Retinal pigment epithelial cell (primary cell): ENCODE results near the gene NSD1.

Experiments
- DNase-seq: peaks from one replicate; pipeline ENCODE4 v3.0.0-alpha.2; 2010; ENCODE audit warnings: low read depth
- H3K4me3 ChIP-seq: 2 replicates; pipeline ENCODE4 v1.5.1; 2011; ENCODE audit warnings: mild to moderate bottlenecking, low read length, control low read depth, moderate library complexity
- TF ChIP-seq, protein P1 (sequence below): conservative IDR thresholded peaks from 2 replicates; pipeline ENCODE4 v1.5.1; 2011; ENCODE audit warnings: low read depth, low read length, control low read depth, inconsistent platforms

NSD1 gene

DNA sequence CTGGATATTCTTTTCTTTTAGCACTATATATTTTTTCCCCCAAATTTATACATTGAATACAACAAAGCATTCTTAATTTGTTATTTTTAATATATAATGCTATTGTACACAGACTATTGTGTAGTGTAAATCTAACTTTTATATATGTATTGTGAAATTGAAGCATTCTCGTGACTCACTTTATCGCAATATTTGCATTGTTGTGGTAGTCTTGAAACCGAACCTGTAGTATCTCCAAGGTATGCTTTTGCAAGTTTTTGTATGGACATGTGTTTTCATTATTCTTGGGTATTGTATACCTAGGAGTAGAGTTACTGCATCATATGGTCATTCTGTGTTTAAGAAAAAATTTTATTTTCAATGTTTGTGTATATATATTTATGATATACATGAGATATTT is 49.6 kb downstream of the NSD1 start:
- DNase-seq, result no peak
- TF ChIP-seq, protein P1, sequence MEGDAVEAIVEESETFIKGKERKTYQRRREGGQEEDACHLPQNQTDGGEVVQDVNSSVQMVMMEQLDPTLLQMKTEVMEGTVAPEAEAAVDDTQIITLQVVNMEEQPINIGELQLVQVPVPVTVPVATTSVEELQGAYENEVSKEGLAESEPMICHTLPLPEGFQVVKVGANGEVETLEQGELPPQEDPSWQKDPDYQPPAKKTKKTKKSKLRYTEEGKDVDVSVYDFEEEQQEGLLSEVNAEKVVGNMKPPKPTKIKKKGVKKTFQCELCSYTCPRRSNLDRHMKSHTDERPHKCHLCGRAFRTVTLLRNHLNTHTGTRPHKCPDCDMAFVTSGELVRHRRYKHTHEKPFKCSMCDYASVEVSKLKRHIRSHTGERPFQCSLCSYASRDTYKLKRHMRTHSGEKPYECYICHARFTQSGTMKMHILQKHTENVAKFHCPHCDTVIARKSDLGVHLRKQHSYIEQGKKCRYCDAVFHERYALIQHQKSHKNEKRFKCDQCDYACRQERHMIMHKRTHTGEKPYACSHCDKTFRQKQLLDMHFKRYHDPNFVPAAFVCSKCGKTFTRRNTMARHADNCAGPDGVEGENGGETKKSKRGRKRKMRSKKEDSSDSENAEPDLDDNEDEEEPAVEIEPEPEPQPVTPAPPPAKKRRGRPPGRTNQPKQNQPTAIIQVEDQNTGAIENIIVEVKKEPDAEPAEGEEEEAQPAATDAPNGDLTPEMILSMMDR, result no peak
- no peak overlapping the region for H3K4me3 ChIP-seq

DNA sequence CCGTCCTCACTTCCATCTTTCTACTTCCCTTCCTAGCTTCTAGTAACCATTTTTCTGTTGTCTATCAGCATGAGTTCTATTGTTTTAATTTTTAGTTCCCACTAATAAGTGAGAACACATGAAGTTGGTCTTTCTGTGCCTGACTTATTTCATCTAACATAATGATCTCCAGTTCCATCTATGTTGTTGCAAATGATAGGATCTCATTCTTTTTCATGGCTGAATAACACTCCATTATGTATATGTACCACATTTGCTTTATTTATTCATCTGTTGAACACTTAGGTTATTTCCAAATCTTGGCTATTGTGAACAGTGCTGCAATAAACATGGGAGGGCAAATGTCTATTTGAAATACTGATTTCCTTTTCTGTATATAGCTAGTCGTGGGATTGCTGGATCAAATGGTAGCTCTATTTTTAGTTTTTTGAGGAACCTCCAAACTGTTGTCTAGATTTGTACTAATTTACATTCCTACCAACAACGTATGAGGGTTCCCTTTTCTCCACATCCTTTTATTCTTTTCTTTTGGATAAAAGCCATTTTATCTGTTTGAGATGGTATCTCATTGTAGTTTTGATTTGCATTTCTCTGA is 50.3 kb downstream of the NSD1 start:
- TF ChIP-seq, protein P1, result no peak
- H3K4me3 ChIP-seq, result no peak overlapping the region

DNA sequence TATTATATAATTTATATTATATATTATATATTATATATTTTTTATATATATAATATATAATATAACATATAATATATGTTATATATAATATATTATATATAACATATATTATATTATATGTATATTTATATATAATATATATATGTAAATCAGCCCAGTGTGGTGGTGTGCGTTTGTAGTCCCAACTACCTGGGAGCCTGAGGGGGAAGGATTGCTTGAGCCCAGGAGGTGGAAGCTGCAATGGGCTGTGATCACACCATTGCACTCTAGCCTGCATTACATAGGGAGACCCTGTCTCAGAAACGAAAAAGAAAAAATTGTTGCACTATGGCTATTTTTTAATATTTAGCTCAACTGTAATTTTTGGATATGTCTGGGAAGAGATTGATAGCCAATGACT is 52.4 kb downstream of the NSD1 start:
- no peak for DNase-seq
- no peak overlapping the region for H3K4me3 ChIP-seq
- TF ChIP-seq, protein P1, result no peak

More for the DNA sequence above, 50.3 kb downstream of the NSD1 start:
- no peak for DNase-seq

DNA sequence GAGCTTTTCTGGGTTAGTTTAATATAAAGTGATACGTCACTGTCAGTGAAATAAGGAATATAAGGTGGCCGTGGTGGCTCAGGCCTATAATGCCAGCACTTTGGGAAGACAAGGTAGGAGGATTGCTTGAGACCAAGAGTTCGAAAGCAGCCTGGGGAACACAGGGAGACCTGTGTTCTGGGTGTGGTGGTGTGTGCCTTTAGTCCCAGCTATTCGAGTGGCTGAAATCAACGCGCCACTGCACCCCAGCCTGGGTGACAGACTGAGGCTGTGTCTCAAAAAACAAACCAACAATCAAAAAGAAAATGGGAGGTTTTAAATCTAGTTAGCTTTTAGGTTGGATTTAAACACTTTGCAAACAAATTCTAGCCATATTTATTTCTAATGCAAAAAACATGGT is 53.1 kb downstream of the NSD1 start:
- TF ChIP-seq, protein P1, result no peak
- DNase-seq, result no peak
- H3K4me3 ChIP-seq, result no peak overlapping the region

DNA sequence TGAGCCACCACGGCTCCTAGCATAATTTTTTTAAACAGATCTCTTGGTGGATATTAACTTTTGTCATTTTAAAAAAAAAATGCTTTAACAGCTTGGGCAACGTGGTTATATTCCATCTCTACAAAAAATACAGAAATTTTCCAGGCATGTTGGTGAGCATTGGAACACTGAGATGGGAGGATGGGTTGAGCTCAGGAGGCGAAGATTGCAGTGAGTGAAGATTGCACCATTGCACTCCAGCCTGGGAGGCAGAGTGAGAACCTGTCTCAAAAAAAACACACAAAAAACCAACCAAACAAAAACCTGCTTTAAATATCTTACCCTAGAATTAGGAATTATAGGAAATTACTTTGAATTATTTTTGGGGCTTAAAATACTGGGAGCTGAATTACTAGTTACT is 55.2 kb downstream of the NSD1 start:
- H3K4me3 ChIP-seq, result no peak overlapping the region
- no peak for DNase-seq
- TF ChIP-seq, protein P1, result no peak

DNA sequence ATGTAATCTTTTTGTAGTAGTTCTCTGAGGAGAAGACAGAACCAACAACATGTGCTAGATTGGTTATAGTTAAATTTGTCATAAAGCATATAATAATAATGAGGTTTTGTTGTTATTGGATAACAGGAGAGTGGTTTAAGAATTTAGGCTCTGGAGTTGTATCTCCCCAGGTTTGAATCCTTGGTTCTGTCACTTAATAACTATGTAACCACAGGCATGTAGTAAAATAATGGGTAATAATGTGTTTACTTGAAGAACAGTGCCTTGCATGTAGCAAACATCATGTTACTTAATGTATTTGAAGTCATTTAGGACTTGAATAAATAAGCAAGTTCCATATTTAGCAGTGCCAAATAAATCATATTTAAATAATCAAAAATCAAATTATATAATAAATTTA is 55.8 kb downstream of the NSD1 start:
- TF ChIP-seq, protein P1, result no peak
- no peak for DNase-seq

DNA sequence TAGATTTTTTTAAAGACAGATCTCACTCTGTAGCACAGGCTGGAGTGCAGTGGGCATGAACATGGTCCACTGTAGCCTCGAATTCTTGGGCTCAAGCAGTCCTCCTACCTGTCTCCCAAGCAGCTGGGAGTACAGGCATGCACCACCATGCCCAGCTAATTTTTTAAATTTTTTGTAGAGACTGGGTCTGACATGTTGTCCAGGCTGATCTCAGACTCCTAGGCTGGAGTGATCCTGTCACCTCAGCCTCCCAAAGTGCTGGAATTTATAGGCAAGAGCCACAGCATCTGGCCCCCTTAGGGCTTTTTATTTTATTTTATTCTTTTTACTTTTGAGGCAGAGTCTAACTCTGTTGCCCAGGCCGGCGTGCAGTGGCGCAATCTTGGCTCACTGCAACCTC is 56.4 kb downstream of the NSD1 start:
- DNase-seq, result no peak
- no peak overlapping the region for H3K4me3 ChIP-seq
- TF ChIP-seq, protein P1, result no peak

More for the DNA sequence above, 55.8 kb downstream of the NSD1 start:
- no peak overlapping the region for H3K4me3 ChIP-seq
